ENCODE measurements around the gene PRH2. TPM values are rescaled to one million over a fixed set of nuclear protein-coding genes. Genes with fewer than 3 reads are reported as not detected.

PRH2 gene
- 0.36 TPM in 1 of 2 replicates, not detected in the other for total RNA-seq

DNA sequence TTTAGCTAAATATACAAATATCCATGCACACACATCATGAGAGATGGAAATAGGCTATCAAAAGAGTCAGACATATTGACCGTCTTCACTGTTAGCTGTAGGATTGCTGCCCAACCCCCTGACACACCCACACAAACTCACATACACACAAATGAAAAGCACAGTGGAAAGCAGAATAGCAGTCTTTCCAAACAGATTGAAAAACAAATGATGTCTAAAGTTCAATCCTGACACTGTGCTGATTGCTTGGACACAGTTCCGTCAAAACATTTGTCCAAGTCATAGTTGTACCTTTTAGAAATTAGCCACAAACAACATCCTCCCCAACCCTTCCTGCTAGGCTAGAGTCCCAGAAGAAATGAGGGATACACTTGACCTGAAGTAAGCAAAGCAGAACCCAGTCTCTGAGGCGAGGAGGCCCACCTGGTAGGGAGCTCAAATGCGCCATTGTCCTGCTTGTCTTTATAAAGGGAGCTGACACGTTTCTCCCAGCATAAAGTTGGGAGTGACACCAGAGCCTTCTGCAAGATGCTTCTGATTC is at the start of gene PRH2:
TSS of gene PRH2 (plus strand) at position 491 of the 541 bp plus-strand sequence. CDS start at position 529, 38 bp downstream.
- H3K4me1 ChIP-seq (ENCODE audit: insufficient read depth, low read length) = no peaks in the 10 kb centered on the region
- H3K9me3 ChIP-seq (ENCODE audit: low read depth, low read length) = no peaks in the 10 kb centered on the region
- H3K4me3 ChIP-seq (ENCODE audit: insufficient read depth, low read length) = no peak within 1 kb of the TSS
- H3K27ac ChIP-seq (ENCODE audit: low read depth, low read length) = no peak within 1 kb of the TSS
- no peaks in the 10 kb centered on the region for H3K27me3 ChIP-seq (ENCODE audit: insufficient read depth, low read length)
- DNase-seq (ENCODE audit: insufficient read length, low spot score, missing footprints) = no peak
- H3K36me3 ChIP-seq (ENCODE audit: insufficient read depth, low read length) = no peaks in the 10 kb centered on the region
- no peak within 1 kb of the TSS for H3K4me2 ChIP-seq (ENCODE audit: insufficient read depth, low read length)
- H3K79me2 ChIP-seq (ENCODE audit: insufficient read depth, low read length) = no peaks in the 10 kb centered on the region
- TF ChIP-seq, protein P1, sequence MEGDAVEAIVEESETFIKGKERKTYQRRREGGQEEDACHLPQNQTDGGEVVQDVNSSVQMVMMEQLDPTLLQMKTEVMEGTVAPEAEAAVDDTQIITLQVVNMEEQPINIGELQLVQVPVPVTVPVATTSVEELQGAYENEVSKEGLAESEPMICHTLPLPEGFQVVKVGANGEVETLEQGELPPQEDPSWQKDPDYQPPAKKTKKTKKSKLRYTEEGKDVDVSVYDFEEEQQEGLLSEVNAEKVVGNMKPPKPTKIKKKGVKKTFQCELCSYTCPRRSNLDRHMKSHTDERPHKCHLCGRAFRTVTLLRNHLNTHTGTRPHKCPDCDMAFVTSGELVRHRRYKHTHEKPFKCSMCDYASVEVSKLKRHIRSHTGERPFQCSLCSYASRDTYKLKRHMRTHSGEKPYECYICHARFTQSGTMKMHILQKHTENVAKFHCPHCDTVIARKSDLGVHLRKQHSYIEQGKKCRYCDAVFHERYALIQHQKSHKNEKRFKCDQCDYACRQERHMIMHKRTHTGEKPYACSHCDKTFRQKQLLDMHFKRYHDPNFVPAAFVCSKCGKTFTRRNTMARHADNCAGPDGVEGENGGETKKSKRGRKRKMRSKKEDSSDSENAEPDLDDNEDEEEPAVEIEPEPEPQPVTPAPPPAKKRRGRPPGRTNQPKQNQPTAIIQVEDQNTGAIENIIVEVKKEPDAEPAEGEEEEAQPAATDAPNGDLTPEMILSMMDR (IDR thresholded peaks at IDR 0.05; ENCODE audit: extremely low read depth, low read depth, low read length) = no peak
- no peaks in the 10 kb centered on the region for H4K20me1 ChIP-seq (ENCODE audit: insufficient read depth, low read length)
- H2AFZ ChIP-seq (ENCODE audit: low read length) = no peak within 1 kb of the TSS

DNA sequence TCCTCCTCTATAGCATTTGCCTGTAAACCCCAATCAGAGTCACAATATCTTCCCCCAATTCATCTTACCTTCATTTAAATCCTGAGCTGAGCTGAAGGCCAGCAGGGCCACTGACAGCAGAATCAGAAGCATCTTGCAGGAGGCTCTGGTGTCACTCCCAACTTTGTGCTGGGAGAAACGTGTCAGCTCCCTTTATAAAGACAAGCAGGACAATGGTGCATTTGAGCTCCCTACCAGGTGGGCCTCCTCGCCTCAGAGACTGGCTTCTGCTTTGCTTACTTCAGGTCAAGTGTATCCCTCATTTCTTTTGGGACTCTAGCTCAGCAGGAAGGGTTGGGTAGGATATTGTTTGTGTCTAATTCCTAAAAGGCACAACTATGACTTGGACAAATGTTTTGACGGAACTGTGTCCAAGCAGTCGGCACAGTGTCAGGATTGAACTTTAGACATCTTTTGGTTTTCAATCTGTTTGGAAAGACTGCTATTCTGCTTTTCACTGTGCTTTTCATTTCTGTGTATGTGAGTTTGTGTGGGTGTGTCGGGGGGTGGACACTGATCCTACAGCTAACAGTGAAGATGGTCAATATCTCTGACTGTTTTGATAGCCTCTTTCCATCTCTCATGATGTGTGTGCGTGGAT is 44.8 kb upstream of the PRH2 start, which contains the start of gene PRH1:
TSS of gene PRH1 (minus strand) at position 170 of the 640 bp plus-strand sequence. CDS start at position 132, 38 bp downstream.
- Histone ChIP-seq H3K27ac (ENCODE audit: low read depth, low read length) (no peak within 1 kb of the TSS), H3K4me3 (ENCODE audit: insufficient read depth, low read length) (no peak within 1 kb of the TSS), H3K9me3 (ENCODE audit: low read depth, low read length) (no peaks in the 10 kb centered on the region), H3K79me2 (ENCODE audit: insufficient read depth, low read length) (no peaks in the 10 kb centered on the region), H2AFZ (ENCODE audit: low read length) (no peak within 1 kb of the TSS), H3K4me2 (ENCODE audit: insufficient read depth, low read length) (no peak within 1 kb of the TSS), H3K36me3 (ENCODE audit: insufficient read depth, low read length) (no peaks in the 10 kb centered on the region), H3K27me3 (ENCODE audit: insufficient read depth, low read length) (no peaks in the 10 kb centered on the region), H4K20me1 (ENCODE audit: insufficient read depth, low read length) (no peaks in the 10 kb centered on the region), H3K4me1 (ENCODE audit: insufficient read depth, low read length) (no peaks in the 10 kb centered on the region)
- DNase-seq (ENCODE audit: insufficient read length, low spot score, missing footprints) = no peak
- TF ChIP-seq, protein P1 (IDR thresholded peaks at IDR 0.05; ENCODE audit: extremely low read depth, low read depth, low read length) = no peak

DNA sequence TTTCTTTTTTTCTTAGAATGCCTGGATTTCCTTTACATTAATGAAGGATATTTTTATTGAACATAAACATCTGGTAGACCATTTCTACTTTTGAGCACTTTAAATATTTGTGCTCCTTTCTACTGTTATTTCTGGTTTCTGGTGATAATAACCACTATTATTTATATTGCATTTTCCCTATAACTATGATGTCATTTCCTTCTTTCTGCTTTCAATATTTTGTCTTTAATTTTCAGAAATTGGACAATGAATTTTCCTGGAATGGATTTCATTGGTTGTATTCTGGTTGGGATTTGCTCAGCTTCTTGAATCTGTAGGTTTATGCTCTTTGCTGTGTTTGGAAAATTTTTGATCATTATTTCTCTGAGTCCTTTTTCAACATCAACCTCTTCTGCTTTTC is 39.8 kb upstream of the PRH2 start:
- H2AFZ ChIP-seq (ENCODE audit: low read length) = no peak overlapping the region
- DNase-seq (ENCODE audit: insufficient read length, low spot score, missing footprints) = no peak
- H3K79me2 ChIP-seq (ENCODE audit: insufficient read depth, low read length) = no peaks in the 10 kb centered on the region
- no peaks in the 10 kb centered on the region for H3K36me3 ChIP-seq (ENCODE audit: insufficient read depth, low read length)
- TF ChIP-seq, protein P1 (IDR thresholded peaks at IDR 0.05; ENCODE audit: extremely low read depth, low read depth, low read length) = no peak
- no peaks in the 10 kb centered on the region for H3K9me3 ChIP-seq (ENCODE audit: low read depth, low read length)
- no peaks in the 10 kb centered on the region for H3K27me3 ChIP-seq (ENCODE audit: insufficient read depth, low read length)
- H3K27ac ChIP-seq (ENCODE audit: low read depth, low read length) = no peak overlapping the region
- H3K4me3 ChIP-seq (ENCODE audit: insufficient read depth, low read length) = no peak overlapping the region
- H4K20me1 ChIP-seq (ENCODE audit: insufficient read depth, low read length) = no peaks in the 10 kb centered on the region
- no peaks in the 10 kb centered on the region for H3K4me1 ChIP-seq (ENCODE audit: insufficient read depth, low read length)
- no peak overlapping the region for H3K4me2 ChIP-seq (ENCODE audit: insufficient read depth, low read length)

GRCh38 chr12:10891937-10892336 is 37.1 kb upstream of the PRH2 start:
- Histone ChIP-seq H3K4me1 (ENCODE audit: insufficient read depth, low read length) (no peaks in the 10 kb centered on the region), H3K9me3 (ENCODE audit: low read depth, low read length) (no peaks in the 10 kb centered on the region), H4K20me1 (ENCODE audit: insufficient read depth, low read length) (no peaks in the 10 kb centered on the region), H3K27me3 (ENCODE audit: insufficient read depth, low read length) (no peaks in the 10 kb centered on the region), H3K79me2 (ENCODE audit: insufficient read depth, low read length) (no peaks in the 10 kb centered on the region), H2AFZ (ENCODE audit: low read length) (no peak overlapping the region), H3K27ac (ENCODE audit: low read depth, low read length) (no peak overlapping the region), H3K4me3 (ENCODE audit: insufficient read depth, low read length) (no peak overlapping the region), H3K36me3 (ENCODE audit: insufficient read depth, low read length) (no peaks in the 10 kb centered on the region), H3K4me2 (ENCODE audit: insufficient read depth, low read length) (no peak overlapping the region)
- TF ChIP-seq, protein P1 (IDR thresholded peaks at IDR 0.05; ENCODE audit: extremely low read depth, low read depth, low read length) = no peak
- no peak for DNase-seq (ENCODE audit: insufficient read length, low spot score, missing footprints)
